Right lobe of liver (tissue), 6 donors: Measurements from ENCODE around the gene KIR2DL3. TPM values are rescaled to one million over a fixed set of nuclear protein-coding genes. Genes with fewer than 3 reads are reported as not detected.
"Not testable (repeated sequence)": the region's sequence is repeated elsewhere in the genome, so short reads cannot be mapped to it uniquely, and the experiment has no call there.

Experiments used
- ATAC-seq, 4 donors: fragments of 200-7000 bp; cut with Tn5 transposase; one replicate each; pipeline ENCODE4 v1.9.1; 2020; ENCODE audit warnings: mild to moderate bottlenecking in 4 of 4, moderate library complexity in 4 of 4
- DNase-seq, 3 donors: peaks; one replicate each; pipeline ENCODE4 v3.0.0-alpha.2; 2020
- H3K27ac ChIP-seq, 3 donors: fragments of 200-600 bp; one replicate each; pipeline ENCODE4 v1.8.0; 2022
- H3K27me3 ChIP-seq, 2 donors: fragments of 200-600 bp; one replicate each; pipeline ENCODE4 v1.8.0; 2022
- H3K36me3 ChIP-seq, 4 donors: fragments of 200-600 bp; sonication (generic) in 1 of 4; one replicate each; pipeline versions ENCODE4 v1.5.1 to v1.8.0; 2017 to 2022; ENCODE audit warnings: control low read depth in 1 of 4
- H3K4me1 ChIP-seq, 4 donors: fragments of 200-600 bp; sonication (generic) in 1 of 4; one replicate each; pipeline versions ENCODE4 v1.5.1 to v1.8.0; 2017 to 2022; ENCODE audit warnings: control low read depth in 1 of 4
- H3K4me3 ChIP-seq, 3 donors: fragments of 200-600 bp; one replicate each; pipeline ENCODE4 v1.8.0; 2022
- H3K9me3 ChIP-seq, 4 donors: fragments of 200-600 bp; sonication (generic) in 1 of 4; one replicate each; pipeline versions ENCODE4 v1.5.1 to v1.8.0; 2017 to 2022; ENCODE audit warnings: control low read depth in 1 of 4
- POLR2A ChIP-seq: fragments of 450-650 bp; IDR thresholded peaks from one replicate; pipeline ENCODE4 v1.6.1; 2017; ENCODE audit warnings: antibody characterized with exemption, mild to moderate bottlenecking
- WGBS: methylation state at CpG from one replicate; pipeline ENCODE4 v1.1.6; 2018; ENCODE audit warnings: low coverage, low lambda C conversion rate; ENCODE audit not compliant: insufficient coverage; ENCODE audit errors: missing lambda C conversion rate; 5-methylcytosine and 5-hydroxymethylcytosine counted together
- intact Hi-C, 2 donors: fragments of 100-400 bp; cut with DNase I; formaldehyde crosslinking; loops; one replicate each; pipeline versions ENCODE4 v1.11.2 to v1.14.1; 2022
- total RNA-seq, 6 experiments: library from RNA; depleted of rRNA in 2 of 6; stranded (reverse); fragments of >200 nt in 2 of 6; fragmentation: NEBNext Ultra II Directional in 3 of 6; extraction: Animal tissue kit (Norgen Biotek cat#: 25700) in 3 of 6; gene quantifications; one replicate each; pipeline versions ENCODE4 v1.1.0 to v1.2.4, GENCODE V29; 2016 to 2023
- TF ChIP-seq, protein P1 (sequence below), 4 donors: fragments of 200-600 bp in 3 of 4; fragments of 450-650 bp in 1 of 4; IDR thresholded peaks; one replicate each; pipeline versions ENCODE4 v1.5.1 to v1.8.0; 2016 to 2022; ENCODE audit warnings: antibody characterized with exemption in 4 of 4, mild to moderate bottlenecking in 2 of 4
- donor health status: DM: no; HTN: yes; CAD: no.
- donor health status: DM: no; HTN: no; CAD: no.
- donor health status: DM: no; HTN: no; CAD: no.
- donor health status: DM: no; HTN: yes; CAD: no.
- donor health status: DM: no; HTN: yes; CAD: no.

KIR2DL3 gene
- total RNA-seq, 6 experiments from 2014 or later = not detected

DNA sequence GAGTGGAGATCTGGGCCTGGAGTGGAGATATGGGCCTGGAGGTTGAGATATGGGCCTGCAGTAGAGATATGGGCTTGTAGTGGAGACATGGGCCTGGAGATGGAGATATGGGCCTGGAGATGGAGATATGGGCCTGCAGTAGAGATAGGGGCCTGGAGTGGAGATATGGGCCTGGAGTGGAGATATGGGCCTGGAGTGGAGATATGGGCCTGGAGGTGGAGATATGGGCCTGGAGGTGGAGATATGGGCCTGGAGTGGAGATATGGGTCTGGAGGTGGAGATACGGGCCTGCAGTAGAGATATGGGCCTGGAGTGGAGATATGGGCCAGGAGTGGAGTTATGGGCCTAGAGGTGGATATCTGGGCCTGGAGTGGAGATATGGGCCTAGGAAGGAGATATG, 402 bp downstream of the KIR2DL3 start:
- DNase-seq (no peak), ATAC-seq (no peak)
- H3K27ac ChIP-seq = no peak overlapping the region
- H3K27me3 ChIP-seq = no peaks in the 10 kb centered on the region
- TF ChIP-seq POLR2A = no peak
- TF ChIP-seq, protein P1, sequence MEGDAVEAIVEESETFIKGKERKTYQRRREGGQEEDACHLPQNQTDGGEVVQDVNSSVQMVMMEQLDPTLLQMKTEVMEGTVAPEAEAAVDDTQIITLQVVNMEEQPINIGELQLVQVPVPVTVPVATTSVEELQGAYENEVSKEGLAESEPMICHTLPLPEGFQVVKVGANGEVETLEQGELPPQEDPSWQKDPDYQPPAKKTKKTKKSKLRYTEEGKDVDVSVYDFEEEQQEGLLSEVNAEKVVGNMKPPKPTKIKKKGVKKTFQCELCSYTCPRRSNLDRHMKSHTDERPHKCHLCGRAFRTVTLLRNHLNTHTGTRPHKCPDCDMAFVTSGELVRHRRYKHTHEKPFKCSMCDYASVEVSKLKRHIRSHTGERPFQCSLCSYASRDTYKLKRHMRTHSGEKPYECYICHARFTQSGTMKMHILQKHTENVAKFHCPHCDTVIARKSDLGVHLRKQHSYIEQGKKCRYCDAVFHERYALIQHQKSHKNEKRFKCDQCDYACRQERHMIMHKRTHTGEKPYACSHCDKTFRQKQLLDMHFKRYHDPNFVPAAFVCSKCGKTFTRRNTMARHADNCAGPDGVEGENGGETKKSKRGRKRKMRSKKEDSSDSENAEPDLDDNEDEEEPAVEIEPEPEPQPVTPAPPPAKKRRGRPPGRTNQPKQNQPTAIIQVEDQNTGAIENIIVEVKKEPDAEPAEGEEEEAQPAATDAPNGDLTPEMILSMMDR (IDR thresholded peaks at IDR 0.05) = no peak
- H3K36me3 ChIP-seq = no peaks in the 10 kb centered on the region
- intact Hi-C loops = no loop called here
- H3K4me1 ChIP-seq = no peaks in the 10 kb centered on the region
- H3K9me3 ChIP-seq = no peaks in the 10 kb centered on the region
- 57% methylated on average over 1 of the region's 1 CpG for WGBS
- no peak overlapping the region for H3K4me3 ChIP-seq

DNA sequence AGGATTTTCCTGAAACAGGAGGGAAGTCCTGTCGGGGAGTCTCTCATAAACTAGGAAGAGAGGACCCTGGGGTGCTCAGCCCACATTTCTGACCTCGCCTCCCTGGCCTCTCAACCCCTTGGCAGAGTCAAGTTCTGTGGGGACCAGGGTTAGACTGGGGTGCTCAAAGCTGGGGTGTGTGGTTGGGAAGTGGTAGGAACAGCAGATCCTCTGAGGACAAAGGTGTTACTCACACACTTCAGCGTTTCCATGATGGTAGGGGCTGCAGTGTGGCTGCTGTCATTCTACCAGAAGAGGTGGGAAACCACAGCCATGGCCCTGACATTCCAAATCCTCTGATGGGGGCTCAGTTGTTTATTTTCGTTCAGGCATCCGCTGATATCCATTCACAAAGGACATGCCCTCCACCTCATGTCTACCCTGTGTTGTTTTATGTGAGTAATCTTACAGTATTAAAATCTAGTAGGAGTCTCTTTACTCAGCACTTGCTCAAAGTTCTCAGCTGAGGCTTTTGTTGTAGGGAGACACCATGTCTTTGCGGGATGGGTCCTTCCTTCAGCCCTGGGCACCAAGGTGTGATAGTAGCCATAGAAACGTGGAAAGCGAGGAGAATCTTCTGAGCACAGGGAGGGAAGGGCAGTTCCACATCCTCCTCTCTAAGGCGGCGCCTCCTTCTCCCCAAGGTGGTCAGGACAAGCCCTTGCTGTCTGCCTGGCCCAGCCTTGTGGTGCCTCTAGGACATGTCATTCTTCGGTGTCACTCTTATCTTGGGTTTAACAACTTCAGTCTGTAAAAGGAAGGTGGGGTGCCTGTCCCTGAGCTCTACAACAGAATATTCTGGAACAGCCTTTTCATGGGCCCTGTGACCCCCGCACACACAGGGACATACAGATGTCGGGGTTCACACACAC, 1.5 kb downstream of the KIR2DL3 start:
- Histone ChIP-seq H3K4me3 (no peak overlapping the region), H3K27me3 (no peaks in the 10 kb centered on the region), H3K36me3 (no peaks in the 10 kb centered on the region), H3K9me3 (no peaks in the 10 kb centered on the region), H3K27ac (no peak overlapping the region), H3K4me1 (no peaks in the 10 kb centered on the region)
- DNase-seq = no peak
- ATAC-seq = peak in 1 of 4 donors; percentile 16
- intact Hi-C loops = no loop called here
- 70% methylated on average over 9 of the region's 13 CpGs for WGBS
- TF ChIP-seq POLR2A = no peak
- TF ChIP-seq, protein P1 (IDR thresholded peaks at IDR 0.05) = no peak

DNA sequence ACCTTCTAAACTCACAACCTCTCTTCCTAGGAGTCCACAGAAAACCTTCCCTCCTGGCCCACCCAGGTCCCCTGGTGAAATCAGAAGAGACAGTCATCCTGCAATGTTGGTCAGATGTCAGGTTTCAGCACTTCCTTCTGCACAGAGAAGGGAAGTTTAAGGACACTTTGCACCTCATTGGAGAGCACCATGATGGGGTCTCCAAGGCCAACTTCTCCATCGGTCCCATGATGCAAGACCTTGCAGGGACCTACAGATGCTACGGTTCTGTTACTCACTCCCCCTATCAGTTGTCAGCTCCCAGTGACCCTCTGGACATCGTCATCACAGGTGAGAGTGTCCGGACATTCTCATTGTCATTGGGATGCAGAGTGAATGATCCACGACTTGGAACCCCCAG, 3.6 kb downstream of the KIR2DL3 start:
- H3K4me1 ChIP-seq, H3K9me3 ChIP-seq, H3K27ac ChIP-seq, H3K4me3 ChIP-seq, intact Hi-C loops, H3K36me3 ChIP-seq, DNase-seq, H3K27me3 ChIP-seq, ATAC-seq: not testable (repeated sequence)
- WGBS = 23% methylated on average over 5 of the region's 5 CpGs

DNA sequence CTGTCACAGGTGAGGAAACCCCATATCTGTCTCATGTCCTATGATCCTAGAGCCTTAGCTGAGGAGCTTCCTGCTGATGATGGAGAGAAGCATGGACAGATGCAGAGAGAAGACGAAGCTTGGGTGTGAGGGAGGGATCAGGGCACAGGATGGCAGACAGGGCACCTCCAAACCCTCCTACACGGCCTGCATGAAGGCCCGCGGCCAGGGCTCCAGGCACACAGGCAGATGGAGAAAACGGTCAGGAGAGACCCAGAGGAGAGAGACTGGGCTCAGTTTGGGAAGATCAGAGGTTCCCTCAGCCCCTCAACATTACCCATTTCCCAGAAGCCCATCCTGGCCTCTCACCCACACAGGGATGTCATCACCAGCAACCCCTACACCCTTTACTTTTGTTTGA, 5.8 kb downstream of the KIR2DL3 start:
- H3K36me3 ChIP-seq, H3K4me3 ChIP-seq, H3K9me3 ChIP-seq, DNase-seq, ATAC-seq, H3K4me1 ChIP-seq, intact Hi-C loops, H3K27ac ChIP-seq, H3K27me3 ChIP-seq: not testable (repeated sequence)
- 0% methylated on average over 1 of the region's 5 CpGs for WGBS

DNA sequence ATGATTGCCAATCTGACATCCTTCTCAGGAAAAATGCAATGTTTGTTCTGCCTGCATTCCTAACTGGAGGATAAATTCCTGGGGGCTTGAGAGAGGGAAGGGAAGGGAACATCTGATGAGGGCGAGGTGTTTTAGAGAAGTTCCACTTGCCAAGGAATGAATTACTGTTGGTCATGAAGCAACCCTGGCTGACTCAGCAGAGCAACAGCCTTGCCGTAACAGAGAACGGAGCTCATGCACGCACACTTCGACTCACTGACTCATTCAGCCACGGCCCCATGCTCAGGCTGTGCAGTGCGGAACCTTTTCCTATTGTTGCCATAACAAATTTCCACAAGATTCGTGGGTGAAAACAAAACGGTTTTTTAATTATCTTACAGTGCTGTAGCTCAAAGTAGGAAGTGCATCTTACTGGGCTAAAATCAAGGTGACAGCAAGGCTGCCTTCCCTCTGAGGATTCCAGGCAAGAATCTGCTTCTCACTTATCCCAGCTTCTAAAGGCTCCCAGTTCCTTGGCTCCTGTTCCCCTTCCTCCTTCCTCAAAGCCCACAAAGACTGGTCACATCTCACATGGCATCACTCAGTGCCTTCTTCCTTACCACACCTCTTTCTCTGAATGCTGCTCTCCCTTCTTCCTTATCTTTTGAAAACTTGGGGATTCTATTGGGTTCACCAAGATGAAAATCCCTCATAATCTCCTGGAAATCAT, 9.5 kb downstream of the KIR2DL3 start:
- H3K4me3 ChIP-seq, intact Hi-C loops, H3K4me1 ChIP-seq, ATAC-seq, H3K27ac ChIP-seq, H3K36me3 ChIP-seq, DNase-seq, H3K9me3 ChIP-seq, H3K27me3 ChIP-seq: not testable (repeated sequence)
- WGBS = 24% methylated on average over 8 of the region's 9 CpGs

DNA sequence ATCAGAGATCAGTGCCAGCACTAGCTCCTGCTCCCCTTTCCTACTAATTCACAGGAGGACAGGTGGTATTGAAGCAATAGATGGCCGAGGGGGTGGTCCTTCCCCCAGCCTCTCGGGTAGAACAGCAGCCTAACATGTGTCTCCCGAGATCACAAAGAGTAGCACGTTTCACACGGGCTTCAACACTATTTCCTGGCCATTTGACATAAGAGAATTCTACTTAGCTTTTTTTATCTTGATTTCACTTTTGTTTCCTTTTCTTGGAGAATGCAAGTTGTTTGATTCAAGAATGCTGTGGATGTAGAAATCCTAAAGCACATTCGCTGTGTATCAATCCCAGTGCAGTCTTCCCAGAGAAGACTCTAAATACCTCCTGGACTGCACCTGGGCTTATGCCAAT, 12.0 kb downstream of the KIR2DL3 start:
- H3K27ac ChIP-seq, H3K27me3 ChIP-seq, ATAC-seq, H3K9me3 ChIP-seq, DNase-seq, H3K4me1 ChIP-seq, H3K36me3 ChIP-seq, intact Hi-C loops, H3K4me3 ChIP-seq: not testable (repeated sequence)
- 21% methylated on average over 6 of the region's 6 CpGs for WGBS

DNA sequence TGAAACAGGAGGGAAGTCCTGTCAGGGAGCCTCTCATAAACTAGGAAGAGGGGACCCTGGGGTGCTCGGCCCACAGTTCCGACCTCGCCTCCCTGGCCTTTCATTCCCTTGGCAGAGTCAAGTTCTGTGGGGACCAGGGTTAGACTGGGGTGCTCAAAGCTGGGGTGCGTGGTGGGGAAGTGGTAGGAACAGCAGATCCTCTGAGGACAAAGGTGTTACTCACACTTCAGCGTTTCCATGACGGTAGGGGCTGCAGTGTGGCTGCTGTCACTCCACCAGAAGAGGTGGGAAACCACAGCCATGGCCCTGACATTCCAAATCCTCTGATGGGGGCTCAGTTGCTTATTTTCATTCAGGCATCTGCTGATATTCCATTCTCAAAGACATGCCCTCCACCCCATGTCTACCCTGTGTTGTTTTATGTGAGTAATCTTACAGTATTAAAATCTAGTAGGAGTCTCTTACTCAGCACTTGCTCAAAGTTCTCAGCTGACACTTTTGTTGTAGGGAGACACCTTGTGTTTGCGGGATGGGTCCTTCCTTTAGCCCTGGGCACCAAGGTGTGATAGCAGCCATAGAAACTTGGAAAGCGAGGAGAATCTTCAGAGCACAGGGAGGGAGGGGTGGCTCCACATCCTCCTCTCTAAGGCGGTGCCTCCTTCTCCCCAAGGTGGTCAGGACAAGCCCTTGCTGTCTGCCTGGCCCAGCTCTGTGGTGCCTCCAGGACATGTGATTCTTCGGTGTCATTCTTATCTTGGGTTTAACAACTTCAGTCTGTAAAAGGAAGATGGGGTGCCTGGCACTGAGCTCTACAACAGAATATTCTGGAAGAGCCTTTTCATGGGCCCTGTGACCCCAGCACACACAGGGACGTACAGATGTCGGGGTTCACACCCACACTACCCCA, 18.1 kb downstream of the KIR2DL3 start:
- 66% methylated on average over 8 of the region's 12 CpGs for WGBS
- H3K4me3 ChIP-seq, intact Hi-C loops, H3K4me1 ChIP-seq, ATAC-seq, H3K27me3 ChIP-seq, H3K9me3 ChIP-seq, H3K36me3 ChIP-seq, H3K27ac ChIP-seq: not testable (repeated sequence)
- peak in 1 of 3 donors; percentile 37 for DNase-seq

DNA sequence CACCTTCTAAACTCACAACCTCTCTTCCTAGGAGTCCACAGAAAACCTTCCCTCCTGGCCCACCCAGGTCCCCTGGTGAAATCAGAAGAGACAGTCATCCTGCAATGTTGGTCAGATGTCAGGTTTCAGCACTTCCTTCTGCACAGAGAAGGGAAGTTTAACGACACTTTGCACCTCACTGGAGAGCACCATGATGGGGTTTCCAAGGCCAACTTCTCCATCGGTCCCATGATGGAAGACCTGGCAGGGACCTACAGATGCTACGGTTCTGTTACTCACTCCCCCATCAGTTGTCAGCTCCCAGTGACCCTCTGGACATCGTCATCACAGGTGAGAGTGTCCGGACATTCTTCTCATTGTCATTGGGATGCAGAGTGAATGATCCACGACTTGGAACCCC, 20.3 kb downstream of the KIR2DL3 start:
- H3K36me3 ChIP-seq, H3K27ac ChIP-seq, H3K27me3 ChIP-seq, H3K4me1 ChIP-seq, H3K9me3 ChIP-seq, ATAC-seq, intact Hi-C loops, H3K4me3 ChIP-seq: not testable (repeated sequence)
- DNase-seq = peak in 1 of 3 donors; percentile 19
- 41% methylated on average over 6 of the region's 6 CpGs for WGBS

DNA sequence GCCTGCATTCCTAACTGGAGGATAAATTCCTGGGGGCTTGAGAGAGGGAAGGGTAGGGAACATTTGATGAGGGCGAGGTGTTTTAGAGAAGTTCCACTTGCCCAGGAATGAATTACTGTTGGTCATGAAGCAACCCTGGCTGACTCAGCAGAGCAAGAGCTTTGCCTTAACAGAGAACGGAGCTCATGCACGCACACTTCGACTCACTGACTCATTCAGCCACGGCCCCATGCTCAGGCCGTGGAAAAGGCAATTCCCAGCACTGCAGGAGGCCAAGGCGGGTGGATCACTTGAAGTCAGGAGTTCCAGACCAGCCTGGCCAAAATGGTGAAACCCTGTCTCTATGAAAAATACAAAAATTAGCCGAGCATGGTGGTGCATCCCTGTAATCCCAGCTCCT, 25.9 kb downstream of the KIR2DL3 start:
- H3K36me3 ChIP-seq, H3K27ac ChIP-seq, H3K4me3 ChIP-seq, H3K9me3 ChIP-seq, H3K4me1 ChIP-seq, ATAC-seq, intact Hi-C loops, H3K27me3 ChIP-seq: not testable (repeated sequence)
- peak in 1 of 3 donors; percentile 39 for DNase-seq
- WGBS = 30% methylated on average over 8 of the region's 8 CpGs
